Measurements from ENCODE around the gene STAT6.
"Not testable (repeated sequence)": the region's sequence is repeated elsewhere in the genome, so short reads cannot be mapped to it uniquely, and the experiment has no call there.

The STAT6 gene

DNA sequence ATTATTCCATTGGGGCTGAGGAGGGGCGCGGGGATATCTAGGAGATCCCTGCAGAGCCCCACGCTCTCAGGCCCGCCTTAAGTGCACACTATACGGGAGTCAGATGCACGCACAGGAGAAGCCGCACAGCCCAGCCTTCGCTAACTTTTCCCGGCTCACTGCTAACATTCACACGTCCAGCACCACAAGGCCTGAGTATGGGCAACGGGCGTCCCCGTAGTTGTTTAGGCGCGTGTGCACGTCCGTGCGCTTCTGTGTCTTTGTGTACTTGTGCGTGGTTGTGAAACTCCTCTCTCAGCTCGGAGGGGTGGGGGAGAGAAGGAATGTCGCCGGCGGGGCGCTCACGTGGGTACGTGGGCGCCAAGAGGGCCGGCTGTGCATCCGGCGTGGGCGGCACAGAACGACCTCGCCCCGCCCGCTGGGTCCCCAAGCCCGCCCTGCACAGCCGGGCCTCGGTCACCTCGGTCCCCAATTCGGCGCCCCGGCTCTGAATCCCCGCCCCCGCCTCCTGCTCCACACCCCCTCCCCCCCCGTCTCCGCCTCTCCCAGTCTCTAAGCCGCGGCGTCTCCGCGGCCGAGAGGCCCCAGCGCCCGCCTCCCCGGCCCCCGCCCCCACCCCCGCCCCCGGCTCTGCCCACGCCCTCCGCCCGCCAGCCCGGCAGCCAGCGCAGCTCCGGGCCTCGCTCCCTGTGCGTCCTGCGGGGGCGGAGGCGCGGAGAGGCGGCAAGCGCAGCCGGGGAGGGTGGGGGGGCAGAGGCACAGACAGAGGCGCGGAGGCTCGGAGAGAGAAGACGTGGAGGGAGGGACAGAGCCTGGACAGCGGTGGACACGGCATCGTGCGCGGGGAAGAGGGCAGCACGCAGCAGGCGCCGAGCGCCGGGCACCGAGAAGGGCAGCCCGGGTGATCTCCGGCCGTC lies 22.6 kb downstream of the STAT6 start, which contains the start of gene NAB2:
Gene NAB2, plus strand, starts transcription at position 761 of the 917 bp plus-strand sequence. CDS start 158 bp downstream, outside the sequence.
- in situ Hi-C loops (cut with MboI; ENCODE audit: low sequenced_read_pairs), result no loop called here

DNA sequence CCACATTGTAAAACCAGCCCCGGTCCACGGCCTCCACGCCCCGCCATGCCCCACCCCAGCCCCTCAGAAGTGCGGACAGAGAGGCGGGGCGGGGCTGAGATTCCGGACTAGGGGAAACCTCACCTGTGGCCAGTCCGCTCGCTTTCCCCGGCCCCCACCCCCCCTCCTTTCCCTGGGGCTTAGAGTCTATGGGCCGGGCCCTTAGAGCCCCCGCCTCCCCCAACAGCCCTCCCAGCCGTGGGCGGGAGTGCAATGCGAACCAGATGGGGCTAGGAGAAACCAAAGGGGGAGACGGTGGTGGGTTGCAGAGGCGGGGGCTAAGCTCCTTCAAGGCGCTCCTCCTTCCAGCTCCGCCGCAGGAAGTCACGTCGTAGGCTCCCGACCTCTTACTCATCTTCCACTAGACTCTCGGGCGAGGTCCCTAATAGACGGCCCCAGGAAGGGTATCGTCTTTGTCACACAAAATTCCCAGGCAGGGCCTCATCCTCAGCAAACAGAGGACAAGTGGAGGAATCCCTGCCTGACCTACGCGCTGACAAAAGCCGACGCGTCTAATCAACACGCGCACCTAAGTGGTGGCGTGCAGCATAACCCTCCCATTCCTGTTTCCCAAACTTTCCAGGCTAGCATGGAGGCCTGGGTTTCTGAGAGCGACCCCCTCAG lies 23.3 kb downstream of the STAT6 start:
- in situ Hi-C loops (cut with MboI; ENCODE audit: low sequenced_read_pairs), result no loop called here

DNA sequence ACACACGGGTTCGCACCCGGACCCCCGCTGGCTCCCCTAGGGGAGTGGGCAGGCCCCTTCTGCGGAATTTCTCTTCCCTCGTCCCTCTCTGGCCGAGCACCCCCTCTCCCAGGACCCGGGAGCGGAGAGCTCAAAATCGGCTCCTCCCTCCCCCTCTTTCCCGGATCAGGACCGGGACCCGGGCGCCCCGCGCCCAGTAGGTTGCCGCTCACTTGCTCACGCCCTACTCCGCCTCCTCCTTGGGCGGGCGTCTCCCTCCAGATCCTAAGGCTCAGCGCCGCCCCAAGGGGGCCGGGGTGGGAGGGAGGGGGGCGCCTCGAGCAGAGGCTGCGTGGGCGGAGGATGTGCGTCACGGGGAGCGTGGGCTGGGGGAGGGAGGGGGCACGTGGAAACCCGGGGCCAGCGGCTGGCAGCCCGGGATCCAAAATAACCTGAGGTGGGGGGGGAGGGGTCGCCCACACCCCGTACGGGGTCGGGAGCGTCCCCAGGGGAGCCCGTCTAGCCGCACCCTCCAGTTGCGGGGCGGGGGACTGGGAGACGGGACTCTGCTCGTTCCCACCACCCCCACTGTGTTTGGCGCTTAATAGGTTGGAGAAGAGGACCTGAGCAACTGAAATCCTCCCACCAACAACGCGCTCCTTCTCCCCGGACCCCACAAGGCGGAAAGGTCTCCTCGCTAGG lies 24.0 kb downstream of the STAT6 start:
- in situ Hi-C loops (cut with MboI; ENCODE audit: low sequenced_read_pairs), result no loop called here

DNA sequence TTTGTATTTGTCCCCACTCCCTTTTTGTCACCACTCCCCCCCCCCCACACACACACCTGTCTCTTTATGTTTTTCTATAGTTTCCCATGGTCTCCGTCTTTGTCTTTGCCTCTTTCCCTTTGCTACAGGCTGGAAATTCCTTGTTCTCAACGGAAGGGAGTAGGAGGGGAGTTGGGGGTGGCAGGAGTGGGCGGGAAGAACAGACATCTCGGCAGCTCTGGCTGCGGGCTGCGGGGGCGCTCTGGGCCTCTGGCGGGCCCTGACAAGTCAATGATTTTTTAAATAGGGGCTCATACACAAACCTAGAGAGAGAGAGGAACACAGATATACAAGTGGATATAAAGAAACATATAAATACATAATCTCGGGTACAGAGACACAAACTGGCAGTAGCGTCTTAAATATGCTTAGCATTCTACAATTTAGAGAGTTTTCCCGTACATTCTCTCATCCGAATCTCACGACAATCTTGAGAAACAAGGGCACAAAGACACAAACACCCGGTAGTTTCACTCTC lies 24.6 kb downstream of the STAT6 start:
- in situ Hi-C loops (cut with MboI; ENCODE audit: low sequenced_read_pairs), result no loop called here

DNA sequence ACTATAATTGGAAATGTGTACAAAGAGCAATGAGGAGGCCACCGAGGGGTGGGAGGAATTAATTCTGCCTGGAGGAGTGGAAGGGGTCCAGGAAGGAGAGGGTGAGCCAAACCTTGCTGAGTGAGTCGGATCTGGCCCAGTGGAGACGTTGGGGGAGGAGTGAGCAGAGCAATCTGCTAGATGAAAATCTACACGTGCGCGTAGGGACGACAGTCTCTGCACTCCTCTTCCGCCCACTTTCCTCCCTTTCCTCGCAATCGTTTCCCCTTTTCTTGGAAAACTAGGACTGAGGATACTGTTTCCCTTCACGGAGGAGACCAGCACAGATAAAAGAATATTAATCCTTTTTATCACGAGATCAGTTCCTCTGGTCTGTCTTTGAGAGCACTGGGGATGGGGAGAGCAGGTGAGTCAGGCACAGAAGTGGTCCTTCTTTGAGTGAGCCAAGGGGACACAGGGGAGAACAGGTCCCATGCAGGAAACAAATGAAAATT lies 25.1 kb downstream of the STAT6 start:
- in situ Hi-C loops (cut with MboI; ENCODE audit: low sequenced_read_pairs), result no loop called here

DNA sequence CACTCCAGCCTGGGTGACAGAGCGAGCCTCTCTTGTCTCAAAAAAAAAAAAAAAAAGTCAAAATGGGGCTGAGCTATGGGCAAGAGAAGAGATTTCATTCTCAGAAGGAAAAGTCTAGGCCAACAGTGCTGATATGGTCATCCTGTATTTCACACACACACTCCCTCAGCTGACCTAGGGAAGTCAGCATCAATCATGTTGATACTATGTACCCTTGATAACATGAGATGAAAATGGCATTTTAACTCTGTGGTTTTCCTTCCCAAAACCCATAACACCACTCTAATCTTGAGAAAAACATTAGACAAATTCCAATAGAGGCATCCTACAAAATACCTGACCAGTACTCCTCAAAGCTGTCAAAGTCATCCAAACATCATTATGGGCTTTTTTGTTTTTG lies 30.3 kb downstream of the STAT6 start:
- in situ Hi-C loops (cut with MboI; ENCODE audit: low sequenced_read_pairs), result no loop called here

DNA sequence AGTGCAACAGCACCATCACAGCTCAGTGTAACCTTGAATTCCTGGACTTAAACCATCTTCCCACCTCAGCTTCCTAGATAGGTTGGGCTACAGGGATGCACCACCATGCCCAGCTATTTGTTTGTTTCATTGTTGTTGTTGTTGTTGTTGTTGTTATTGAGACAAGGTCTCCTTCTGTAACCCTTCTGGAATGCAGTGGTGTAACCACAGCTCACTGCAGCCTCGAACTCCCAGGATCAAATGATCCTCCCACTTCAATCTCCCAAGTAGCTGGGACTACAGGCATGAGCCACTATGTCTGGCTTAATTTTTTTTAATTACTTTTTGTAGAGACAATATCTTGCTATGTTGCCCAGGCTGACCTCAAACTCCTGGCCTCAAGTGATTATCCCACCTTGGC lies 31.3 kb downstream of the STAT6 start:
- in situ Hi-C loops (cut with MboI; ENCODE audit: low sequenced_read_pairs), result no loop called here

DNA sequence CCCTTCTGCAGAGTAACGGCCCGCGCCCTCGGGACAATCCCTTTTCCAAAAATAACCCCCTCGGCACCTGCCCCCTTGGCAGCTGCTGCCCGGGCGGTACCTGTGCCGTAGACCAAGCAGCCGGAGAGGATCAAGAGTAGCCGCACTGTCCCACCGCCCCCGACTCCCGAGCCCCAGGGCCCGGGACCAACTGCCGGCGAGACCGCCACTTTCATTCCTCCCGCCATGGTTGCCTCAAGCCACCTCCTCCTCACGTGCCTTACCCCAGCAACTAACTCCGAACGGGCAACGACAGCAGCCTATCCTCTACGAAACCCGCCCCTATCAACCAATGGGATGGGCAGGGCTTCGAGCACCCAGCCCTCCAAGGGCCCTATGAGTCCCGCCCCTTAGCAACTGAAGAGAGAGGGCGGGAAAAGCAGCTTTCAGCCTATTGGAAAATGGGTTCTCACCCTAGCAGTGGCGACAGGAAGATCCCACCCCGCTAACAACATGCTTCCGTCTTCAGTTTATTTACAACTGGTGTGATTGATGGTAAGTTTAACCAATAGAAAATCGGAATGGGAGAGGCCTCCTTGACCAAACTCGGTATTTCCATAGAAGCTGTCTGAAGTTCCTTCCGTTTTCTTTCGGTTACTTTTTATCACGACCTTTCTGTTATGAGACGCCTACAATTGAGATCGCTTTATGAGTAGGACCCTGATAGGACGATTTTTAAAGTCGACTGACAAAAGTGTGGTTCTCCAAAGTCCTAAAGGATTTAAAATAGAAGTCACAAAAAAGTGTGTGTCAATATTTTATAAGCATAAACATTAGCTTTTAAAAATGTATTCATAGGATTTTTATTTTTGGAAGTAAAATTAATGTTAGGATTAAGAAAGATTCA lies 32.4 kb downstream of the STAT6 start, which contains the start of gene NEMP1:
Gene NEMP1, minus strand, starts transcription at position 273 of the 886 bp plus-strand sequence. Its CDS starts 46 bp downstream, at position 227.
- in situ Hi-C loops (cut with MboI; ENCODE audit: low sequenced_read_pairs), result no loop called here

DNA sequence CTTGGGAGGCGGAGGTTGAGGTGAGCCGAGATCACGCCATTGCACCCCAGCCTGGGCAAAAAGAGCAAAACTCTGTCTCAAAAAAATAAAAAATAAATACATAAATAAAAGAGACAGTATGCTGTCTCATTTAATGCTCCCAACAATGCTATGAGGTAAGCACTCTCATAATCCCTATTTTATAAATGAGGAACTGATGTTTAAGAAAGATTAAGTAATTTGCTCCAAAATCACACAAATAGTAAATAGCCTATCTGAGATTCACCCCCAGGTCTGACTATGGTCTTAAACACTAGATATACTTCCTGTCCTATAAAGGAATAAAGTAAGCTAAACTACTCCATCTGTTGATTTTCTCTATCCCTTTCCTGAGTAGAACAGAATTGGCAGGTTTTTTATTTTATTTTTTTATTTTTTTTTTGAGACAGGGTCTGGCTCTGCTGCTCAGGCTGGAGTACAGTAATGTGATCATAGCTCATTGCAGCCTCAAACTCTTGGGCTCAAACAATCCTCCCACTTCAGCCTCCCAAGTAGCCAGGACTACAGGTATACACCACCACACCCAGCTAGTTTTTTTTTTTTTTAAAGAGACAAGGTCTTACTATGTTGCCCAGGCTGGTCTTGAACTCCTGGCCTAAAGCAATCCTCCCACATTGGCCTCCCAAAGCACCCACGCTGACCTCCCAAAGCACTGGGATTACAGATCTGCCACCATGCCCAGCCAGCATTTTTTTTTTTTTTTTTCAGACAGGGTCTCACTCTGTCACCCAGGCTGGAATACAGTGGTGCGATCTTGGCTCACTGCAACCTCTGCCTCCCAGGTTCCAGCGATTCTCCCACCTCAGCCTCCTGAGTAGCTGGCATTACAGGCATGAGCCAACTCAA lies 37.4 kb downstream of the STAT6 start:
- in situ Hi-C loops (cut with MboI; ENCODE audit: low sequenced_read_pairs), result not testable (repeated sequence)

DNA sequence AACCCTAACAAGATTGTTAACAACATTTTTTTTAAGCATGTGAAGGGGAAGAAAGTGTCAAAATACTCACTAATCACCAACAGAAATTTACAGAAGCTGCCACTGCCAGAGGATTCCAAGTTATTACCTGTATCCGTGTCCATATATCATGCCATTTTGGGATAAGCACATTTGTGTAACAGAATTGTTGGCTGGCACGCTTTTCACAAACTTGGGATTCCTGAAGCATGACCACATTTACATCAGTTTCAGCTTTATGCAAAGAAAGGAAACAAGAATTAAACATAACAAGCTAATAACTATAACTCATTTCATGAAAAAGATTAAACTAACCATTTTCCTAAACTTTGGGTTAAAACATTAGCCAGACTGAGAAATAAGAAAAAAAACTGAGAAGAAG lies 38.5 kb downstream of the STAT6 start:
- in situ Hi-C loops (cut with MboI; ENCODE audit: low sequenced_read_pairs), result no loop called here

DNA sequence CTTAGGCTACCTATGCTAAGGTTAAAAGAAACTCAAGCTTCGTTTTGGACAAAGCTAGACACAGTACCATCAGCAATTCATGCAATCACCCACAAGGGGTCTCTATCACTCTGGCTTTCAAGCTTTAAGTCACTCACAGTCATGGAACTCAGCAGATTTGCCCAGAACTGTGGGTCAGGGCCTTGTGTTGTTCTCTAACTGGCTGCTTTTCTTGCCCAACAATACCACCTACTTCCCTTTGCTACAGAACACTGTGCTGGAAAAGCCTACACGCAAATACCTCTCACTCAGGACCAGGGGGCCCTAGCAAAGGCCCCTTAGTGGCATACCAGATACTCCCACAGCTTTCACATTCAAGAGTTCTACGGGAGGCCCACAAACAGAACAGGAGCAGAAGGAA lies 41.6 kb downstream of the STAT6 start:
- in situ Hi-C loops (cut with MboI; ENCODE audit: low sequenced_read_pairs), result no loop called here

DNA sequence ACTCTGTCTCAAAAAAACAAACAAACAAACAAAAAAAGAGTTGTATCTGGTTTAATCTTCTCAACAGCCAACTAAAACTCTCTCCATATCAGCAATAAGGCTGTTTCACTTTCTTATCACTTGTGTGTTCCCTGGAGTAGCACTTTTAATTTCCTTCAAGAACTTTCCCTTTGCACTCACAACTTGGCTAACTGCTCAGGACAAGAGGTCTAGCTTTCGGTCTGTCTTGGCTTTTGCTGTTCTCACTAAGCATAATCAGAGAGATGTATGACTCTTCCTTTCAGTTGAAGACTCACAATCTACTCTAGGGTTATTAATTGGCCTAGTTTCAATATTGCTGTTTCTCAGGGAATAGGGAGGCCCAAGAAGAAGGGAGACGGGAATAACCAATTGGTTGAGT lies 44.9 kb downstream of the STAT6 start:
- in situ Hi-C loops (cut with MboI; ENCODE audit: low sequenced_read_pairs), result no loop called here

DNA sequence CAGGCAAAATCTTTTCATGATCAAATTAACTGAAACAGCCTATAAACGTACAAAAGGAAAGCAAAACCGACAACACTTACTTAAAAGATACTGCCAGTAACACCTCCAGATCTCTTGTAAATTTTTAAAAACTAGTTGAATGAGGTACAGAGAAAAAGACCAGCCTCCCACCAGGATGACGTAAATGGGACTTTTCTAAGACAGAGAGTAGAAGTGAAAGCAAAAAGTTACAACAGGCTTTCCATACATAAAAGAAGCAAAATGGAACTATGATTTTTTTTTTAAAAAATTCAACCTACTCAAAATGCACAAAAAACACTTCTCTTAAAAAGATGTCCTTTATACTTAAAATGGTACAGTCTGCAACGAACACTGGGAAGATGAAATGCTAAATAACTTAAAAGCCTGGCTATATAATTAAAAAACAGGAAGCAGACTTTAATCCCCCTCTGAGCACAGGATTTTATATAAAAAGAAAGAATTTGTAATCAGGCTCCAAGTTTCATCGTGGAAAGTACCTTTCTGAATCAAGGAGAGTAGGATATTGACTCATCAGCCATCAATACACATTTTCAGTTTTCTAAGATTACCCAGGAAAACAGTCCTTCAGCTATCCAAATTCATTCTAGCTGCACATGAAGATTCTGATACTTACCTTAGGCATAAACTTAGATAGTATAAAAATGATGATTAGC lies 47.0 kb downstream of the STAT6 start:
- in situ Hi-C loops (cut with MboI; ENCODE audit: low sequenced_read_pairs), result no loop called here

DNA sequence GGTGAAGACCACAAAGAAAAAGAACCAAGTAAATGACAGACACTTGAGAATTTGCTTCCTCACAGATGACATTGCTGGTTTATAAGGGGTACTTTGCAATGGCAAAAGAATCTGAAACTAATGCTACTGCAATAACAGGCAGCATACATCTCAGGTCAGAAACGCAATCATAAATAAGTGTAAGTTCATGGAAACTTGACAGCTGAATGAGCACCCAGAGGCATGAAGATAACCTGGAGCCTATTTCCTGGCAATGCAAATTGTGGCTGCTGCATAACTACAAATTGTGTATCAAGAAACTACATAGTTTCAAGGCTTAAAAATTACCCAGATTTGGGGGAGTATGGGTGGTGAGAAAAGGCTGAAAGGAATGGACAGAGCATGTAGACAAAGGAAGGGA lies 52.7 kb downstream of the STAT6 start:
- in situ Hi-C loops (cut with MboI; ENCODE audit: low sequenced_read_pairs), result no loop called here

DNA sequence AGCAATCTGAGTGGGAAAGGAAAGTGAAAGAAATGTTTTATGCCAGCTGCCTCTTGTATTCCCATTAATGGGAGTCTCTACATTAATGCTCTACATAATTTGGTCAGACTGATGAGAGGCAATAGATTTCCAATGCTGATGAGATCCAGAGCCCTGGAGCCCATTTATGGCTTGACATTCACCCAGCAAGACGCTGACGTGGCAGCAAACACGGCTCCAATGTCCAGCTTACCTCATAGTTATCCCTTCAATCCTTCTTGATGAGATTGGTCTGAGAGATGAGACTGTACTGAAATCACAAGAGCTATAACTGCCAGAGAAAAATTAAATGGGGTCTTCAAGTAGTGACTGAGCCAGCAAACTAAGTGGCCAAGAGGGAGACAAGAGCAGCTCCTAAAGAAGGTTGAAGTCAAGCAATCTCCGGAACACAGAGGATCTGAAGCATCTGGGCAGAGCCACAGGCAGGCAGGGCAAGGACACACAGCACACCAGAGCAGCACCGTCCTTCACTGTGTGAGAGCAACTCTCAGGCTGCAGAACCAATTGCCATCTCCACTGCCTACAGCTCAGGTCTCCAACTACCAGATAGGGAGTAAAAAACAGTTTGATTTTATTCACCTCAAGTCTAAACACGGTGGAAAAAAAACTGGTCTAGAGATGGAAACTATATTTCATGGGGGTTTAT lies 54.0 kb downstream of the STAT6 start:
- in situ Hi-C loops (cut with MboI; ENCODE audit: low sequenced_read_pairs), result no loop called here

DNA sequence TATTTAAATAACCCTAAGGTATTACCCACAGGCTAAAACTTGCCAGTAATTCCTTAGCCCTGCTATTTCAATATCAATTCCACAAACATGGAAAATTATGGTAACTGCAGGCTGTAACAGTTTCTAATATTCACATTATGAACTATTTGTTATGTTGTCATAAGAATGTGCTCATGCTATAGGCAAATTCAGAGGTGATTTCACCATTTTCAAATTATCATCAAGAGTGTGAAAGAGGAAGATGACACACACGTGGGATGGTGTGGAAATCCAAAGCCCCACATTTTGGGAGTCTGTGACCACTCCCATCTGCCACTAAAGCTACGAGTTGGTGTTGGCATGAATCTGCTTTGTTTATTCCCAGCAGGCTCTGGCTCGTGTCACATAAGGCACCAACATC lies 55.3 kb downstream of the STAT6 start:
- in situ Hi-C loops (cut with MboI; ENCODE audit: low sequenced_read_pairs), result no loop called here

DNA sequence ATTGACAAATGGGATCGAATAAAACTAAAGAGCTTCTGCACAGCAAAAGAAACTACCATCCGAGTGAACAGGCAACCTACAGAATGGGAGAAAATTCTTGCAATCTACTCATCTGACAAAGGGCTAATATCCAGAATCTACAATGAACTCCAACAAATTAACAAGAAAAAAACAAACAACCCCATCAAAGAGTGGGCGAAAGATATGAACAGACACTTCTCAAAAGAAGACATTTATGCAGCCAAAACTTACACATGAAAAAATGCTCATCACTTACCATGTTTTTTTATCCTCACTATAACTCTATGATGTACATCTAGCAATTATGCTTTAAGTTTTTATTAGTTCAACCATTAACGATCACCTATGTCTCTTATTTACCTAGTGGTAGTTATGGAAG lies 57.3 kb downstream of the STAT6 start:
- in situ Hi-C loops (cut with MboI; ENCODE audit: low sequenced_read_pairs), result not testable (repeated sequence)

DNA sequence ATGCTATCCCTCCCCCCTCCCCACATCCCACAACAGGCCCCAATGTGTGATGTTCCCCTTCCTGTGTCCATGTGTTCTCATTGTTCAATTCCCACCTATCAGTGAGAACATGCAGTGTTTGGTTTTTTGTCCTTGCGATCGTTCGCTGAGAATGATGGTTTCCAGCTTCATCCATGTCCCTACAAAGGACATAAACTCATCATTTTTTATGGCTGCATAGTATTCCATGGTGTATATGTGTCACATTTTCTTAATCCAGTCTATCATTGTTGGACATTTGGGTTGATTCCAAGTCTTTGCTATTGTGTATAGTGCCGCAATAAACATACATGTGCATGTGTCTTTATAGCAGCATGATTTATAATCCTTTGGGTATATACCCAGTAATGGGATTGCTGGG lies 58.0 kb downstream of the STAT6 start:
- in situ Hi-C loops (cut with MboI; ENCODE audit: low sequenced_read_pairs), result not testable (repeated sequence)

Measured in hTERT RPE-1 (cell line).